GM10248 (cell line): ENCODE data around the gene ITGB4.

Source experiments
- CTCF ChIA-PET: fragments of 300-600 bp; sonication (Branson Sonifier 250); formaldehyde crosslinking; extraction: SDS; loops from one replicate; lab custom pipeline; 2021; ENCODE audit warnings: antibody characterized with exemption; lab: Yijun Ruan, JAX
- POLR2A ChIA-PET: fragments of 350-650 bp; sonication (Branson Sonifier 250); formaldehyde crosslinking; extraction: SDS; loops from one replicate; lab custom pipeline; 2020; ENCODE audit warnings: antibody characterized with exemption; lab: Yijun Ruan, JAX
- DNase-seq: peaks from one replicate; pipeline ENCODE4 v3.0.0; 2012; ENCODE audit errors: extremely low spot score
- TF ChIP-seq, protein P1 (sequence below): IDR thresholded peaks from 2 replicates; pipeline ENCODE4 v1.5.1; 2012; ENCODE audit warnings: mild to moderate bottlenecking, low read depth; ENCODE audit errors: extremely low read depth, missing control alignments, control extremely low read depth

The ITGB4 gene

DNA sequence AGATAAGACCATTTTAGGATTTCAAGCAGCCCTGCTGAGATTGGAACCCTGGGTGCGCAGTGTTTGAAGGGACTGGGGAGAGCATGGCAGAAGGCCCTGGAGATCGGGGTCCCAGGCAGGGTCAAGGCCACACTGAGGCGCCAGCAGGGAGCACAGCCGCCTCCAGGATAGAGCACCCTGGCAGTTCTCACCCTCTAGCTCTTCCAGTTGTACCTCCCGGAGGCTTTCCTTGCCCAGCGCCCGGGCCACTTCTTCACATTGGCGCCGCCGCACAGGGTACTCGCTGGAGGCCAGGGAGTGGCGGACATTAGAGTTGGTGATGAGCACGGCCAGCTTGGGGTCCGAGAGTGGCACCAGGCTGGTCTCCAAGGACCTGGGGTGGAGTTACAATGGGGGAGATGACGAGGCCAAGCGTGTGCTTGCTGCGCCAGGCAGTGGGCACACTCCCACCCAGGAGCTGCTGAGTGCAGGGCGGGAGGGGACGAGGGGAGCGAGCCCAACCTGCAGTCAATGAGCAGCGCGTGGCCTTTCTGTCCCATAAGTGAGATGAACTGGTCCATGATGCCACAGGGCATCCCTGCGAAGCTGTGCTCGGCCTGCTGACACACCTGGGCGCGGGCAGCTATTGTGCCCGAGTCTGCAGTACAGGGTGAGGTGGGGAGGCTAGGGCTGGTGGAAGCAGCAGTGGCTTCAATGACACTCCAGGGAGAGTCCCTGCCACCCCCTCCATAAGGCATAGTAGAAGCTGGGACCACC lies 41.4 kb downstream of the ITGB4 start:
- DNase-seq = no peak
- ChIA-PET CTCF (interaction anchor here (0.9 to 6.1 kb wide), 13 partner anchors 9 to 161 kb away, joined by 3 to 106 read pairs (median 9); partner anchors contain the start of genes SMIM5 and TRIM65), POLR2A (interaction anchor here (0.6 to 6.2 kb wide), 4 partner anchors 13 to 475 kb away, joined by 3 to 97 read pairs (median 3); no protein-coding TSS in a partner anchor)
- TF ChIP-seq, protein P1, sequence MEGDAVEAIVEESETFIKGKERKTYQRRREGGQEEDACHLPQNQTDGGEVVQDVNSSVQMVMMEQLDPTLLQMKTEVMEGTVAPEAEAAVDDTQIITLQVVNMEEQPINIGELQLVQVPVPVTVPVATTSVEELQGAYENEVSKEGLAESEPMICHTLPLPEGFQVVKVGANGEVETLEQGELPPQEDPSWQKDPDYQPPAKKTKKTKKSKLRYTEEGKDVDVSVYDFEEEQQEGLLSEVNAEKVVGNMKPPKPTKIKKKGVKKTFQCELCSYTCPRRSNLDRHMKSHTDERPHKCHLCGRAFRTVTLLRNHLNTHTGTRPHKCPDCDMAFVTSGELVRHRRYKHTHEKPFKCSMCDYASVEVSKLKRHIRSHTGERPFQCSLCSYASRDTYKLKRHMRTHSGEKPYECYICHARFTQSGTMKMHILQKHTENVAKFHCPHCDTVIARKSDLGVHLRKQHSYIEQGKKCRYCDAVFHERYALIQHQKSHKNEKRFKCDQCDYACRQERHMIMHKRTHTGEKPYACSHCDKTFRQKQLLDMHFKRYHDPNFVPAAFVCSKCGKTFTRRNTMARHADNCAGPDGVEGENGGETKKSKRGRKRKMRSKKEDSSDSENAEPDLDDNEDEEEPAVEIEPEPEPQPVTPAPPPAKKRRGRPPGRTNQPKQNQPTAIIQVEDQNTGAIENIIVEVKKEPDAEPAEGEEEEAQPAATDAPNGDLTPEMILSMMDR = no peak

DNA sequence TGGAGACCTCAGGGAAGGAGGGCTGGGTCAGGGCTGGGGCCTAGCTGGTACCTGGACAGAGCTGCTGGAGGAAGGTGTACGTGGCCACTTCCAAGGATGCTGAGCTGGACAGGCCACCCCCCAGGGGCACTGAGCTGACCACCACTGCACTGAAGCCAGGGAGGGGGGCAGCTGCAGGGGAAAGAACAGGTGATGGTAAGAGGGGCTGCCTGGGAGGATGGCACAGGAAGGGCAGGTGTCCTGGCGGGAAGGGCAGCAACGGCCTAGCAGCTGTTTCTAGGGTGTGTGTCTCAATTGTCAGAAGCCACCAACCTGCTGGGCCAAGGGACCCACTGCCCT lies 42.0 kb downstream of the ITGB4 start:
- ChIA-PET CTCF (interaction anchor here (0.9 to 6.1 kb wide), 13 partner anchors 10 to 163 kb away, joined by 3 to 106 read pairs (median 7); partner anchors contain the start of genes SMIM5 and UNK), POLR2A (interaction anchor here (0.6 to 6.2 kb wide), 3 partner anchors 13 to 474 kb away, joined by 3 to 97 read pairs (median 3); no protein-coding TSS in a partner anchor)
- TF ChIP-seq, protein P1 = no peak
- DNase-seq = no peak

DNA sequence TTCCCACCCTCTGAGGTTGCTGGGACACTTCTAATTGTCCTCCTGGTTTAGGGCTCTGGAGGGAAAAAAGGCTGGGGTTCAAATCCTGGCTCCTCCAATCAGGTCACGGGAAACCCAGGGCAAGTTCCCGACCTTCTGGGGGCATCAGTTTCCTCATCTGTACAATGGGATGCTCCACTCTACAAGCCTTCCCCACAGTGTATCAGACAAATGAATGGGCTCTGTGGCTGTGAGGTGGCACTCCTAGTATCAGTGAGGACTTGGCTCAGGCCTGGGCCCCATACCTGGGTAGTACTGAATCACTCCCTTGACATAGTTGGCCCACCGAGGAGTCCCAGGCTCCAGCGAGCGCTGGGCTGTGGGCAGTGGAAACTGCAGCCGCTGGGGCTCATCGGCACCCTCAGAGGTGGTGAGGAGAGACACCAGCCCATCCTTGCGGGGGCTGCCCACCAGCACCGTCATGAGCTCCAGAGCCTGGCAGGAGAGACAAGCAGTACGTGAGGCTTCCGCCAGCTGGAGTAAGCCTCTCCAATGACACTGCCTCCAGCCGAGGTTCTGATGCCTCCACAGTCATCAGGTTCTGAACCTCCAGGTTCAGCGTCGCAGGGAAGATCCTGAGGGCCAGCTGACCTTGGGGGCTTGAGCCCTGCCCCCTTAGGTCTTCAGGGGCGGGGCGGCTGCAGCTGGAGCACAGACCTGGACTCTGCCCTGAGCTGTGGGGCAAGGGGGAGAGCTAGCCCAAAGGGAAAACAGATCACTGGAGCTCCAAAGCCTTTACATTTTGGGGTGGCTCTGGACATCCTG lies 42.6 kb downstream of the ITGB4 start:
- ChIA-PET CTCF (interaction anchor here (0.7 to 6.1 kb wide), 29 partner anchors 8 to 163 kb away, joined by 3 to 106 read pairs (median 5); partner anchors contain the start of genes SMIM5, TRIM65, UNK and WBP2), POLR2A (interaction anchor here (0.6 to 6.2 kb wide), 5 partner anchors 12 to 474 kb away, joined by 3 to 97 read pairs (median 3); a partner anchor contains a TSS)
- no peak for DNase-seq
- TF ChIP-seq, protein P1 = no peak

DNA sequence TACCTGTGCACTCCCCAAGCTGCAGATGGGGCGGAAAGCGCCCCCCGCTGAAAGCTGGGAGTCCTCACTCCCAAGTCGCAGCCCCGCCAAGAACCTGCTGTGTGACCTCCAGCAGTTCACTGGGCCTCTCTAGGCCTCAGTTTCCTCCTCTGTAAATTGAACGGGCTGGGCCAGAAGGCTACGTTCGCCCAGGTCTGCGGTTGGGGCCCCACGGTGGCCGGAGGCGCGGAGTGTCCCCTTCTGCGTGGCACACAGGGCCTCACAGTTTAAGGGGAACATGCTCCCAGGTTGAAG lies 43.1 kb downstream of the ITGB4 start:
- POLR2A ChIA-PET = interaction anchor here (0.6 to 6.2 kb wide), 3 partner anchors 11 to 32 kb away, joined by 3 to 97 read pairs (median 24); a partner anchor contains a TSS
- TF ChIP-seq, protein P1 = no peak
- CTCF ChIA-PET = interaction anchor here (0.7 to 6.1 kb wide), 32 partner anchors 9 to 164 kb away, joined by 3 to 106 read pairs (median 5); partner anchors contain the start of genes SMIM5, TRIM65, UNK and WBP2
- no peak for DNase-seq

DNA sequence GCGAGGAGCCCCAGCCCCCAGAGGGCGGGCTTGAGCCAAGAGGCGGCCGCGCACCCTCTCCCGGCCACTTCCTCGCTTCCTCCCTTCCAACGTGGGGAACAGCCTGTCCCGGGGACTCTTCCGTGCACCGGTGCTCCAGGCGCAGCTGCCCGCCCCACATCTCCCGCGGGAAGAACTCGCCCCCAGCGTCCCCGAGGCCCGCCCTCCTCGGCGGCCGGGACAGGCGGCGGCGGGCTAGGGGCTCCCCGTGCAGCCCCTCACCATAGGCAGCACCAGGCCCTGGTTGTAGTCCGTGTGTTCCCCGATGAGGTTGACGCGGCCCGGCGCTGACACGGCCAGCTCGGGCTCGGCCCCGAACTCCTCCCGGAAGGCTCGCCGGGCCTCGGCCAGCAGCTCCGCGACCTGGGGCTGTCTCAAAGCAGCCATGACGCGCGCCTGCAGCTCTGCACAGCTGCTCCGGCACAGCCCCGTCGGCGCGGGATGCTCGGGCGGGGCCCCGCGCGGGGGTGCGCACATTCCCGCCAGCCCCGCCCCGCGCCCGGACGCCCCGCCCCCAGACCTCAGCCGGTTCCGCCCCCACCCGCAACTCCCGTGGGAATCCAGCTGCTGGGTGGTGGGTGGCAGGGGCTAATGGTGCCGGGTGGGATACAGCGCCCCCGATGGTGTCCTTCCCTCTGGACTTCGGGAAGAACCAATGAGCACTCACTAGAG lies 43.6 kb downstream of the ITGB4 start, which contains the start of gene GALK1:
Gene GALK1, minus strand, starts transcription at position 482 of the 711 bp plus-strand sequence. Its CDS starts 56 bp downstream, at position 426.
- CTCF ChIA-PET = interaction anchor here (0.7 to 6.1 kb wide), 34 partner anchors 9 to 164 kb away, joined by 3 to 106 read pairs (median 5); partner anchors contain the start of genes SMIM5, TRIM65 and UNK
- POLR2A ChIA-PET = interaction anchor here (0.6 to 6.2 kb wide), 4 partner anchors 11 to 500 kb away, joined by 3 to 97 read pairs (median 14); a partner anchor contains a TSS
- TF ChIP-seq, protein P1 = peak; percentile 88
- peak; percentile 89 for DNase-seq
